Transverse colon (tissue), 4 donors: ENCODE results near the gene TNNT2. TPM values are rescaled to one million over a fixed set of nuclear protein-coding genes. Genes with fewer than 3 reads are reported as not detected.

Source experiments
- DNase-seq: peaks from one replicate; pipeline ENCODE4 v3.0.0-alpha.2; 2019
- H3K27ac ChIP-seq, 4 donors: fragments of 200-600 bp; sonication (generic); 2 replicates each; pipeline ENCODE4 v1.5.1; 2016 to 2018; ENCODE audit warnings: inconsistent platforms in 4 of 4
- H3K27me3 ChIP-seq: fragments of 200-600 bp; sonication (generic); 2 replicates; pipeline ENCODE4 v1.5.1; 2017; ENCODE audit warnings: inconsistent platforms
- H3K36me3 ChIP-seq, 4 donors: fragments of 200-600 bp; sonication (generic); 2 replicates each; pipeline ENCODE4 v1.5.1; 2017 to 2019; ENCODE audit warnings: inconsistent platforms in 4 of 4
- H3K4me1 ChIP-seq, 4 donors: fragments of 200-600 bp; sonication (generic); 2 replicates each; pipeline ENCODE4 v1.5.1; 2017 to 2020; ENCODE audit warnings: inconsistent platforms in 4 of 4
- H3K4me3 ChIP-seq, 4 donors: fragments of 200-600 bp; sonication (generic); 1 replicate in 1 of 4; 2 replicates in 3 of 4; pipeline versions ENCODE4 v1.5.1 to v1.6.1; 2017 to 2019; ENCODE audit warnings: inconsistent platforms in 4 of 4
- H3K9me3 ChIP-seq, 2 donors: fragments of 200-600 bp; sonication (generic); 2 replicates each; pipeline ENCODE4 v1.5.1; 2017 to 2019; ENCODE audit warnings: inconsistent platforms in 2 of 2
- CTCF ChIP-seq, 5 experiments: fragments of 200-600 bp in 3 of 5; fragments of 450-650 bp in 2 of 5; sonication (generic) in 3 of 5; IDR thresholded peaks; 1 replicate in 2 of 5; 2 replicates in 3 of 5; pipeline ENCODE4 v1.5.1; 2016 to 2017; ENCODE audit warnings: antibody characterized with exemption in 5 of 5, inconsistent platforms in 3 of 5, mild to moderate bottlenecking in 2 of 5, moderate library complexity in 1 of 5
- EP300 ChIP-seq: sonication (generic); formaldehyde crosslinking; IDR thresholded peaks from one replicate; pipeline ENCODE4 v1.6.1; 2017; ENCODE audit warnings: antibody characterized with exemption, low read depth
- POLR2A ChIP-seq: fragments of 450-650 bp; IDR thresholded peaks from one replicate; pipeline ENCODE4 v1.6.1; 2016; ENCODE audit warnings: antibody characterized with exemption, mild to moderate bottlenecking, moderate library complexity
- POLR2AphosphoS5 ChIP-seq, 3 donors: sonication (generic); formaldehyde crosslinking; IDR thresholded peaks; one replicate each; pipeline ENCODE4 v1.6.1; 2016; ENCODE audit warnings: antibody characterized with exemption in 3 of 3
- WGBS, 2 donors: methylation state at CpG; one replicate each; pipeline ENCODE4 v1.1.5; 2018; ENCODE audit warnings: low coverage in 1 of 2; 5-methylcytosine and 5-hydroxymethylcytosine counted together
- in situ Hi-C, 4 donors: fragments of 200-750 bp; cut with MboI; loops; one replicate each; pipeline versions ENCODE4 v1.15.0 to v1.15.1; 2017; ENCODE audit warnings: low sequenced_read_pairs in 3 of 4, low pct_ligation_motif_present in 1 of 4, low pct_unique_long_range_greater_than_20kb in 1 of 4
- intact Hi-C: fragments of 100-400 bp; cut with DNase I; formaldehyde crosslinking; loops from one replicate; pipeline ENCODE4 v1.15.1; 2023; ENCODE audit warnings: low total_unique reads
- total RNA-seq, 4 donors: library from RNA; depleted of rRNA; stranded (reverse); fragments of >200 nt; gene quantifications; one replicate each; pipeline ENCODE4 v1.1.0, GENCODE V29; 2016

TNNT2 gene
- total RNA-seq, 4 donors from 2014 or later = 0.14 to 0.95 TPM; not detected in 2

- Histone ChIP-seq H3K9me3 (no peaks in the 10 kb centered on the region), H3K36me3 (no peaks in the 10 kb centered on the region), H3K27ac (no peak overlapping the region), H3K27me3 (no peaks in the 10 kb centered on the region), H3K4me1 (peaks cover 0 to 16% (median 8%) of the 10 kb centered on the region in 4 donors), H3K4me3 (no peak overlapping the region)
- intact Hi-C loops = no loop called here
- TF ChIP-seq POLR2AphosphoS5 (IDR thresholded peaks at IDR 0.05) (no peak), CTCF (IDR thresholded peaks at IDR 0.05) (no peak), EP300 (no peak)
- 79 to 100% methylated on average over 1 of the region's 1 CpG for WGBS, 2 donors
- in situ Hi-C loops = no loop called here
- no peak for DNase-seq
Observed at GRCh38 chr1:201391225-201391624, 13.7 kb upstream of the TNNT2 start.

- in situ Hi-C loops (no loop called here), intact Hi-C loops (no loop called here)
- Histone ChIP-seq H3K27me3 (no peaks in the 10 kb centered on the region), H3K36me3 (no peaks in the 10 kb centered on the region), H3K4me1 (no peaks in the 10 kb centered on the region), H3K4me3 (no peak overlapping the region), H3K27ac (no peak overlapping the region), H3K9me3 (no peaks in the 10 kb centered on the region)
- no peak for TF ChIP-seq CTCF (IDR thresholded peaks at IDR 0.05)
- no peak for TF ChIP-seq POLR2AphosphoS5 (IDR thresholded peaks at IDR 0.05)
- TF ChIP-seq POLR2A = no peak
- no peak for TF ChIP-seq EP300
- WGBS, 2 donors = 92% methylated on average over 12 of the region's 12 CpGs; no CpG with 5 or more reads in 1 of the 2 donors
- DNase-seq = no peak
Observed at GRCh38 chr1:201389051-201389450, 11.6 kb upstream of the TNNT2 start.

GRCh38 chr1:201386208-201386607 is 8.7 kb upstream of the TNNT2 start:
- Histone ChIP-seq H3K4me3 (no peak overlapping the region), H3K36me3 (no peaks in the 10 kb centered on the region), H3K4me1 (no peaks in the 10 kb centered on the region), H3K27me3 (no peaks in the 10 kb centered on the region), H3K27ac (no peak overlapping the region), H3K9me3 (no peaks in the 10 kb centered on the region)
- in situ Hi-C loops = no loop called here
- no peak for DNase-seq
- intact Hi-C loops = no loop called here
- TF ChIP-seq POLR2A (no peak), CTCF (IDR thresholded peaks at IDR 0.05) (no peak), POLR2AphosphoS5 (IDR thresholded peaks at IDR 0.05) (no peak), EP300 (no peak)
- 61 to 91% methylated on average over 4 to 8 of the region's 8 CpGs for WGBS, 2 donors

GRCh38 chr1:201385299-201385891 is 7.9 kb upstream of the TNNT2 start:
- in situ Hi-C loops (no loop called here), intact Hi-C loops (no loop called here)
- H3K9me3 ChIP-seq = no peaks in the 10 kb centered on the region
- 72% methylated on average over 8 of the region's 8 CpGs; no CpG with 5 or more reads in 1 of the 2 donors for WGBS, 2 donors
- no peaks in the 10 kb centered on the region for H3K27me3 ChIP-seq
- peak; percentile 80 for DNase-seq
- TF ChIP-seq POLR2AphosphoS5 (IDR thresholded peaks at IDR 0.05) (no peak), POLR2A (no peak), EP300 (no peak), CTCF (IDR thresholded peaks at IDR 0.05) (peak; percentile 58 to 86 (median 77))
- H3K36me3 ChIP-seq = no peaks in the 10 kb centered on the region
- H3K27ac ChIP-seq = no peak overlapping the region
- H3K4me1 ChIP-seq = no peaks in the 10 kb centered on the region
- no peak overlapping the region for H3K4me3 ChIP-seq
